Activated CD4-positive, alpha-beta T cell treated with anti-CD3 and anti-CD28 coated beads for 36 hours (primary cell): ENCODE results near the gene FN3K. TPM values are rescaled to one million over a fixed set of nuclear protein-coding genes. Genes with fewer than 3 reads are reported as not detected.

Experiments used
- ATAC-seq: fragments of 200-7000 bp; cut with Tn5 transposase; one replicate; pipeline ENCODE4 v1.10.0; 2021; ENCODE audit warnings: mild to moderate bottlenecking, moderate library complexity
- CTCF ChIA-PET: fragments of 350-600 bp; sonication (Branson Sonifier 250); formaldehyde crosslinking; loops from one replicate; lab custom pipeline; 2021; ENCODE audit warnings: antibody characterized with exemption; lab: Charles Lee
- POLR2A ChIA-PET: fragments of 350-600 bp; sonication (Branson Sonifier 250); formaldehyde crosslinking; loops from one replicate; lab custom pipeline; 2021; ENCODE audit warnings: antibody characterized with exemption, inconsistent platforms; lab: Charles Lee
- DNase-seq: peaks from one replicate; pipeline ENCODE4 v3.0.0-alpha.2; 2020
- H3K27ac Mint-ChIP-seq: one replicate; pipeline ENCODE4 v1.8.0; 2021; ENCODE audit warnings: mixed read lengths
- H3K27me3 Mint-ChIP-seq: one replicate; pipeline ENCODE4 v1.8.0; 2021; ENCODE audit warnings: mixed read lengths
- H3K36me3 Mint-ChIP-seq: one replicate; pipeline ENCODE4 v1.8.0; 2021; ENCODE audit warnings: low read depth, mixed read lengths
- H3K4me1 Mint-ChIP-seq: one replicate; pipeline ENCODE4 v1.8.0; 2021; ENCODE audit warnings: mixed read lengths
- H3K4me3 Mint-ChIP-seq: one replicate; pipeline ENCODE4 v1.8.0; 2021; ENCODE audit warnings: mild to moderate bottlenecking, moderate library complexity, mixed read lengths
- H3K9me3 Mint-ChIP-seq: one replicate; pipeline ENCODE4 v1.8.0; 2021; ENCODE audit warnings: low read depth, mixed read lengths
- intact Hi-C, 2 experiments: fragments of 100-400 bp; cut with DNase I in 1 of 2; cut with micrococcal nuclease in 1 of 2; formaldehyde crosslinking; loops; one replicate each; pipeline versions ENCODE4 v1.14.2 to v1.15.1; 2022 to 2024; cut with DNase I, micrococcal nuclease
- total RNA-seq, 2 experiments: library from RNA; stranded (reverse); gene quantifications; one replicate each; pipeline ENCODE4 v1.2.3, GENCODE V29; 2021

Gene FN3K
- total RNA-seq, 2 experiments from 2014 or later = 2.1 TPM

DNA sequence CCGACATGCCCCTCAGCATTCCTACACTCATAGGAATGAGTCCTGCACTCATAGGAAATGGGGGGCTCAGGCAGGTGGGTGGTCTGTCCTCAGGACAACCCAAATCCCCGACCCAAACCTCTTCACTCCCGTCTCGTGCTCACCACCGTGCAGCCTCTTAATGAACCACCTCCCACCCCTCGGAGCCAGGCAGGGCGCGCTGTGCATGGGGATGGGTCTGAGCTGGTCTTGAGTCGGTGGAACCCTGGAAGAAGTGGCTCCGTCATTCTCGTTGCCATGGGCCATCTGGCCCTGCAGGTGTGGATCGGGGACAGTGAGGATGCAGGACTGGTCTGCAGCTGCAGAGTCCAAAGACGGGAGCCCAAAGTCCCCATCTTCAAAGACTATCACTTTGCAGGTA lies 30.5 kb upstream of the FN3K start:
- intact Hi-C loops = no loop called here
- Mint-ChIP-seq H3K9me3 (no peaks in the 10 kb centered on the region), H3K4me1 (peaks cover 6% of the 10 kb centered on the region), H3K4me3 (no peak overlapping the region), H3K27ac (no peak overlapping the region), H3K27me3 (no peaks in the 10 kb centered on the region), H3K36me3 (no peaks in the 10 kb centered on the region)
- ChIA-PET POLR2A (no interaction called here), CTCF (interaction anchor here (0.6 kb wide), 1 partner anchor 77 kb away, joined by 3 read pairs; no protein-coding TSS in a partner anchor)
- no peak for DNase-seq
- ATAC-seq = no peak

DNA sequence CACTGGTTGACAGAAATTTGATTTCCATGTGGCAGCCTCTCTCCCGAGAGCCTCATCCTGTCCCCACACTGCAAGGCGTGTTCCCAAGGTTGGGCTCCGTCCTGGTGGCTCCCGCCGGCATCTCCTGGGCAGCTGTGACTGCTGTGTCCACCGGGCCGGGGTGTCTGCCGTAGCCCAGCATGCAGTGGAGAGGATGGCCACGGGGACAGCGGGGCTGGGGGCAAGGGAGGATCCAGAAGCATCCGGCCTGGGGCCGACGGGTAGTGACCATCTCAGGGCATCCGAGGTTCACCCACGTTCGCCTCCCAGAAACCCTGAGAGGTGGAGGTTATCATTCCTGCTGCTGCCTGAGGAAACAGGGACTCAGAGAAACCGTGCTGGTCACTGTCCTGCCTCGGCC lies 29.7 kb upstream of the FN3K start:
- no peaks in the 10 kb centered on the region for H3K27me3 Mint-ChIP-seq
- no peaks in the 10 kb centered on the region for H3K36me3 Mint-ChIP-seq
- peaks cover 6% of the 10 kb centered on the region for H3K4me1 Mint-ChIP-seq
- no peaks in the 10 kb centered on the region for H3K9me3 Mint-ChIP-seq
- ChIA-PET POLR2A (no interaction called here), CTCF (no interaction called here)
- no peak for ATAC-seq
- intact Hi-C loops = no loop called here
- H3K27ac Mint-ChIP-seq = no peak overlapping the region
- DNase-seq = no peak
- no peak overlapping the region for H3K4me3 Mint-ChIP-seq

DNA sequence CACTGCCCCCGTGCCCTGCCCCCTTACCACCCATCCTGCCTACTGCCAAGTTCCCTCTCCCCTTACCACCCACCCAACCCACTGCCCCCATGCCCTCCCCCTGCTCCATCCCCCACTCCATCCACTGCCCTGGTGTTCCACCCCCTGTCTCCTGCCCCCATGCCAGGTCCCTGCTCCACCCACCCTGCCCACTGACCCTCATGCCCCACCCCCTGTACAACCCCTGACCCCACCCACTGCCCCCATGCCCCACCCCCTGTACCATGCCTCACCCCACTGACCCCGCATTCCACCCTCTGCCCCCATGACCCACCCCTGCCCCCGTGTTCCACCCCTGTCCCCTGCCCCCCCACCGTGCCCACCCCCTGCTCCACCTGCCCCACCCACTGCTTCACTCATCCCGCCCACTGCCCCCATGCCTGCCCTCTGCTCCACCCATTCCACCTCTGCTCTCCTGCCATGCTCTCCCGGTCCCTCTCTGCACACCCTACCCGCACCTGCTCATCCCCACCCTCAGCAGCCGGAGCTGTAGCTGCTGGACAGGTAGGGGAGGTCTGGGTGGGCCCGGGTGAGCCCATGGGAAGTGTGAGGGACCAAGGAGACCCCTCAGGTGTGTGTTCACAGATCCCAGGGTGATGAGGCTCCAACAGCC lies 26.3 kb upstream of the FN3K start:
- Mint-ChIP-seq H3K9me3 (no peaks in the 10 kb centered on the region), H3K4me3 (no peak overlapping the region), H3K36me3 (no peaks in the 10 kb centered on the region), H3K27me3 (no peaks in the 10 kb centered on the region), H3K27ac (no peak overlapping the region), H3K4me1 (peaks cover 6% of the 10 kb centered on the region)
- ChIA-PET POLR2A (no interaction called here), CTCF (no interaction called here)
- intact Hi-C loops = no loop called here
- ATAC-seq (no peak), DNase-seq (no peak)

GRCh38 chr17:82709676-82710498 lies 25.5 kb upstream of the FN3K start:
- Mint-ChIP-seq H3K27me3 (no peaks in the 10 kb centered on the region), H3K4me3 (no peak overlapping the region), H3K4me1 (peaks cover 6% of the 10 kb centered on the region), H3K9me3 (no peaks in the 10 kb centered on the region), H3K36me3 (no peaks in the 10 kb centered on the region), H3K27ac (no peak overlapping the region)
- ChIA-PET POLR2A (no interaction called here), CTCF (no interaction called here)
- intact Hi-C loops = no loop called here
- ATAC-seq = no peak
- no peak for DNase-seq

DNA sequence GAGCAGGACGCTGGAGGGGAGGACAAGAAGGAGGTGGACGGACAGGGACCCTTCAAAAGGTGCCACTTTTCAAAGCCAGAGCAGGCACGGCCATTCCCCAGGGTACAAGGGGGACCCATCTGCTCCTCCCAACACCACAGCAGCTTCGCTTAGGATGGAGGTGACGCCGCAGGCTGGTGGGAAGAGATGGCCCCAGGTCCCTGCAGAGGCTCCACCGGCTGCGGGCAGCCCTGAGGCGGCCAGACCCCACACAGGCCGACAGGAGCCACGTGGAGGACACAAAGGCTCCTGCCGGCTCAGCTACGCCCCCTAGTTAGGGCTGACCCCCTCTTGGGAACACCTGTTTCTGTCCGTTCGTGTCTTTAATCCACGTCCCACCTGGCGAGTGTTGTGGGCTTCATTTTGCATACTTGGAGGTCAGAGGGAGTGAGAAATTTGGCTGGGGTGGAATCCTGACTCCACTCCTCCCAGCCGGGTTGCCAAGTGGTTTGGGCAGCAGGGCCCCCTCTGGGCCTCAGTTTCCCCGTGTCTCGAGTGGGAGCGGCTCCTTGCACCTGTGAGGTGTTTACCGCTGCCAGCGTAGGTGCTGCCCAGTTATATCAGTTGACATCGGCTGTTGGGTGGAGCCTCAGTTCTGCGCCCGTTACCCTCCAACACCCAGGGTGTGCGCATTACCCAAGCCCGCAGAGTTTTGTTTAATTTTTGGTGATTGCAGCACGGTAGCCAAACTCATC lies 24.7 kb upstream of the FN3K start:
- POLR2A ChIA-PET = no interaction called here
- Mint-ChIP-seq H3K27ac (no peak overlapping the region), H3K27me3 (no peaks in the 10 kb centered on the region), H3K36me3 (no peaks in the 10 kb centered on the region), H3K4me3 (no peak overlapping the region), H3K9me3 (no peaks in the 10 kb centered on the region), H3K4me1 (peaks cover 7% of the 10 kb centered on the region)
- CTCF ChIA-PET = no interaction called here
- intact Hi-C loops = no loop called here
- ATAC-seq (no peak), DNase-seq (no peak)

DNA sequence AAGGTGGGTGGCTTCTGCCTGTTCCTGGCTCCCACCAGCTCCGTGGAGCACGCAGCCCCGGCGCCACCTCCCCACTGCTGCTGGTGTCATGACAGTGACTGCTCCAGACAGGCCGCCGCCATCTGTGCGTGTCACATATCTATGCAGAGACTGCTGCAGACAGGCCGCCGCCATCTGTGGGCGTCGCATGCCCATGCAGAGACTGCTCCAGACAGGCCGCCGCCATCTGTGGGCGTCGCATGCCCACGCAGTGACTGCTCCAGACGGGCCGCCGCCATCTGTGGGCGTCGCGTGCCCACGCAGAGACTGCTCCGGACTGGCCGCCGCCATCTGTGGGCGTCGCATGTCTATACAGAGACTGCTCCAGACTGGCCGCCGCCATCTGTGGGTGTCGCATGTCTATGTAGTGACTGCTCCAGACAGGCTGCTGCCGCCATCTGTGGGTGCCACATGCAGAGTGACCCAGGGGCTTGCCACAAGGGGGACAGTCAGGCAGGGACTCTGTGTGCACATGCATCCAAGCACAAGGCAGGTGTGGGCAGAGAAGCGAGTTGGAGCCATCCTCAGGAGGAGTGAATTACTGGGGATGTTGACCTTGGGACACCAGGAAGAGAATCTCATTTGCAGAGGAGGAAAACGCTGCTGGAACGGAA lies 22.2 kb upstream of the FN3K start:
- ATAC-seq (no peak), DNase-seq (no peak)
- no peak overlapping the region for H3K27ac Mint-ChIP-seq
- no peak overlapping the region for H3K4me3 Mint-ChIP-seq
- peaks cover 10% of the 10 kb centered on the region for H3K4me1 Mint-ChIP-seq
- peaks cover 2% of the 10 kb centered on the region for H3K36me3 Mint-ChIP-seq
- ChIA-PET CTCF (interaction anchor here (0.8 kb wide), 1 partner anchor 84 kb away, joined by 3 read pairs; no protein-coding TSS in a partner anchor), POLR2A (no interaction called here)
- H3K27me3 Mint-ChIP-seq = no peaks in the 10 kb centered on the region
- H3K9me3 Mint-ChIP-seq = no peaks in the 10 kb centered on the region
- intact Hi-C loops = no loop called here

- no peaks in the 10 kb centered on the region for H3K27me3 Mint-ChIP-seq
- peaks cover 10% of the 10 kb centered on the region for H3K4me1 Mint-ChIP-seq
- intact Hi-C loops = loop anchor here (1.0 to 5.0 kb wide), 9 partner anchors 18 to 363 kb away; partner anchors contain the start of genes TBCD (in 2 of the 2), WDR45B (in 2 of the 2), CYBC1 (in 1 of the 2) and HEXD (in 1 of the 2)
- peak within 1 kb of the TSS; percentile 88 for H3K27ac Mint-ChIP-seq
- ATAC-seq (peak; percentile 91), DNase-seq (peak; percentile 95)
- H3K36me3 Mint-ChIP-seq = peaks cover 9% of the 10 kb centered on the region
- ChIA-PET CTCF (interaction anchor here (0.9 to 1.7 kb wide), 3 partner anchors 12 to 66 kb away, joined by 3 to 6 read pairs (median 3); no protein-coding TSS in a partner anchor), POLR2A (interaction anchor here (0.6 kb wide), 1 partner anchor 26 kb away, joined by 3 read pairs; no protein-coding TSS in a partner anchor)
- no peaks in the 10 kb centered on the region for H3K9me3 Mint-ChIP-seq
- peak within 1 kb of the TSS; percentile 93 for H3K4me3 Mint-ChIP-seq
These were observed 19.0 kb upstream of the FN3K start, which contains the start of gene FN3KRP for GRCh38 chr17:82716203-82717010. Gene FN3KRP (plus strand): TSS chr17:82716706. CDS start chr17:82716756, 50 bp downstream.

GRCh38 chr17:82718986-82719685 lies 16.3 kb upstream of the FN3K start:
- Mint-ChIP-seq H3K36me3 (peaks cover 25% of the 10 kb centered on the region), H3K9me3 (no peaks in the 10 kb centered on the region), H3K27ac (no peak overlapping the region), H3K4me1 (peaks cover 10% of the 10 kb centered on the region), H3K4me3 (no peak overlapping the region), H3K27me3 (no peaks in the 10 kb centered on the region)
- no peak for DNase-seq
- CTCF ChIA-PET = no interaction called here
- ATAC-seq = no peak
- intact Hi-C loops = loop anchor here in 1 of 2 experiments (5.0 kb wide), 1 partner anchor 33 kb away; the partner anchor contains the start of gene TBCD
- POLR2A ChIA-PET = no interaction called here

GRCh38 chr17:82720204-82720603 lies 15.2 kb upstream of the FN3K start:
- H3K36me3 Mint-ChIP-seq = peaks cover 26% of the 10 kb centered on the region
- ATAC-seq = no peak
- no peak overlapping the region for H3K4me3 Mint-ChIP-seq
- intact Hi-C loops = no loop called here
- POLR2A ChIA-PET = no interaction called here
- no peaks in the 10 kb centered on the region for H3K27me3 Mint-ChIP-seq
- H3K27ac Mint-ChIP-seq = no peak overlapping the region
- CTCF ChIA-PET = no interaction called here
- H3K9me3 Mint-ChIP-seq = no peaks in the 10 kb centered on the region
- DNase-seq = no peak
- peaks cover 10% of the 10 kb centered on the region for H3K4me1 Mint-ChIP-seq
